ENCODE measurements around the gene MYH9.

- TF ChIP-seq CTCF (IDR thresholded peaks at IDR 0.05) = no peak; the same call in 1 of the 2 replicates
- TF ChIP-seq REST (IDR thresholded peaks at IDR 0.05; ENCODE audit: insufficient read depth in 1 of 2, low read depth in 2 of 2, low read length in 1 of 2) = no peak
- no peak for TF ChIP-seq TCF7L2 (IDR thresholded peaks at IDR 0.05; ENCODE audit: low read depth, low read length)
- no peak for TF ChIP-seq SIN3A (IDR thresholded peaks at IDR 0.05; ENCODE audit: borderline replicate concordance, insufficient read depth, low read depth, low read length)
- no peak for TF ChIP-seq POLR2AphosphoS5 (IDR thresholded peaks at IDR 0.05; ENCODE audit: low read depth, low read length)
Observed at GRCh38 chr22:36334081-36334820, 53.5 kb downstream of the MYH9 start.

Data from Panc1 (cell line).